AG04449 (cell line): ENCODE measurements around the gene MYOZ2.
"Not testable (repeated sequence)": the region's sequence is repeated elsewhere in the genome, so short reads cannot be mapped to it uniquely, and the experiment has no call there.

Experiments used
- CTCF ChIA-PET: fragments of 350-600 bp; formaldehyde crosslinking; extraction: SDS; loops from one replicate; lab custom pipeline; 2021; ENCODE audit warnings: antibody characterized with exemption; lab: Yijun Ruan, JAX
- POLR2A ChIA-PET: fragments of 400-600, 350-600 bp; formaldehyde crosslinking; extraction: SDS; loops from one replicate; lab custom pipeline; 2020; ENCODE audit warnings: antibody characterized with exemption, inconsistent platforms; lab: Yijun Ruan, JAX
- DNase-seq: peaks from one replicate; pipeline ENCODE4 v3.0.0-alpha.2; 2010; ENCODE audit warnings: low read depth, low spot score
- H3K4me3 ChIP-seq: 2 replicates; pipeline ENCODE4 v1.5.1; 2011; ENCODE audit warnings: low read depth, mild to moderate bottlenecking, control low read depth, low read length
- CTCF ChIP-seq: IDR thresholded peaks from one replicate; pipeline ENCODE4 v1.5.1; 2011; ENCODE audit warnings: mild to moderate bottlenecking, moderate library complexity, low read length, control low read depth, inconsistent platforms; ENCODE audit not compliant: insufficient read depth; ENCODE audit errors: missing control alignments

Gene MYOZ2

GRCh38 chr4:119131164-119131563, 4.5 kb upstream of the MYOZ2 start:
- no peak overlapping the region for H3K4me3 ChIP-seq
- no peak for TF ChIP-seq CTCF
- no peak for DNase-seq
- POLR2A ChIA-PET, result no interaction called here
- CTCF ChIA-PET, result no interaction called here

- TF ChIP-seq CTCF, result no peak
- no peak for DNase-seq
- no peak overlapping the region for H3K4me3 ChIP-seq
- POLR2A ChIA-PET, result interaction anchor here (0.7 kb wide), 1 partner anchor 29 kb away, joined by 3 read pairs; no protein-coding TSS in a partner anchor
- CTCF ChIA-PET, result no interaction called here
Observed at GRCh38 chr4:119132306-119132705, 3.3 kb upstream of the MYOZ2 start.

GRCh38 chr4:119136546-119136945, 914 bp downstream of the MYOZ2 start:
- CTCF ChIA-PET, result no interaction called here

GRCh38 chr4:119138046-119138445, 2.4 kb downstream of the MYOZ2 start:
- CTCF ChIA-PET, result interaction anchor here (1.1 kb wide), 1 partner anchor 95 kb away, joined by 3 read pairs; no protein-coding TSS in a partner anchor
- POLR2A ChIA-PET, result interaction anchor here (1.9 kb wide), 1 partner anchor 97 kb away, joined by 5 read pairs; no protein-coding TSS in a partner anchor
- H3K4me3 ChIP-seq, result no peak overlapping the region
- TF ChIP-seq CTCF, result no peak
- DNase-seq, result no peak

More at GRCh38 chr4:119136546-119136945, 914 bp downstream of the MYOZ2 start:
- H3K4me3 ChIP-seq, result no peak overlapping the region
- POLR2A ChIA-PET, result interaction anchor here (1.9 kb wide), 1 partner anchor 96 kb away, joined by 5 read pairs; no protein-coding TSS in a partner anchor
- no peak for DNase-seq
- TF ChIP-seq CTCF, result no peak

GRCh38 chr4:119139311-119139710, 3.7 kb downstream of the MYOZ2 start:
- CTCF ChIA-PET, result no interaction called here
- no peak for DNase-seq
- no peak for TF ChIP-seq CTCF
- no peak overlapping the region for H3K4me3 ChIP-seq
- POLR2A ChIA-PET, result no interaction called here

GRCh38 chr4:119139822-119140252, 4.2 kb downstream of the MYOZ2 start:
- no peak for DNase-seq
- TF ChIP-seq CTCF, result no peak
- POLR2A ChIA-PET, result no interaction called here
- CTCF ChIA-PET, result interaction anchor here (1.6 kb wide), 1 partner anchor 31 kb away, joined by 5 read pairs; no protein-coding TSS in a partner anchor
- H3K4me3 ChIP-seq, result no peak overlapping the region

- DNase-seq, CTCF ChIA-PET, POLR2A ChIA-PET, H3K4me3 ChIP-seq: not testable (repeated sequence)
Observed at GRCh38 chr4:119141283-119141682, 5.7 kb downstream of the MYOZ2 start.
